GM23248 (cell line): ENCODE results near the gene NDUFAF3.

ENCODE experiments used
- EZH2 ChIP-seq: fragments of 200-600 bp; sonication (generic); IDR thresholded peaks from 2 replicates; pipeline ENCODE4 v1.6.1; 2018; ENCODE audit warnings: antibody characterized with exemption, mild to moderate bottlenecking; ENCODE audit not compliant: insufficient read depth, poor library complexity, severe bottlenecking
- EZH2phosphoT487 ChIP-seq: fragments of 200-600 bp; sonication (generic); IDR thresholded peaks from 2 replicates; pipeline ENCODE4 v1.6.1; 2018; ENCODE audit warnings: antibody characterized with exemption, moderate library complexity, mild to moderate bottlenecking, low read depth; ENCODE audit not compliant: insufficient read depth

DNA sequence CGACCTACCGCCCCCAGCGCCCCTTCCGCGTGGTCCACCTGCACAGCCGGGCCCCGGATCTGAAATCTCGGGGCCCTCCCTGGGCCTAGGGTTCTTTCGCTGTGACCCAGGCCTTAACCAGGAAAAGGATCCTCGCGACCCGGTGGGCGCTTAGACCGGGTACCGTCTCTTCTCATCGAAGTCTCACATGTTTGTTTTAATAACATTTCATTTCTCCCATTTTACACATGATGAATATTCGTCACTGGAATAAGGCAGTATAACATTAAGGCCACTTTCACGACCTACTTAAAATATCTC lies 3.3 kb upstream of the NDUFAF3 start:
- TF ChIP-seq EZH2 (no peak), EZH2phosphoT487 (no peak)
